Transverse colon (tissue), 4 donors: ENCODE measurements around the gene GPBP1L1. TPM values are rescaled to one million over a fixed set of nuclear protein-coding genes. Genes with fewer than 3 reads are reported as not detected.

Experiments used
- DNase-seq: peaks from one replicate; pipeline ENCODE4 v3.0.0-alpha.2; 2019
- H3K27ac ChIP-seq, 4 donors: fragments of 200-600 bp; sonication (generic); 2 replicates each; pipeline ENCODE4 v1.5.1; 2016 to 2018; ENCODE audit warnings: inconsistent platforms in 4 of 4
- H3K27me3 ChIP-seq: fragments of 200-600 bp; sonication (generic); 2 replicates; pipeline ENCODE4 v1.5.1; 2017; ENCODE audit warnings: inconsistent platforms
- H3K36me3 ChIP-seq, 4 donors: fragments of 200-600 bp; sonication (generic); 2 replicates each; pipeline ENCODE4 v1.5.1; 2017 to 2019; ENCODE audit warnings: inconsistent platforms in 4 of 4
- H3K4me1 ChIP-seq, 4 donors: fragments of 200-600 bp; sonication (generic); 2 replicates each; pipeline ENCODE4 v1.5.1; 2017 to 2020; ENCODE audit warnings: inconsistent platforms in 4 of 4
- H3K4me3 ChIP-seq, 4 donors: fragments of 200-600 bp; sonication (generic); 1 replicate in 1 of 4; 2 replicates in 3 of 4; pipeline versions ENCODE4 v1.5.1 to v1.6.1; 2017 to 2019; ENCODE audit warnings: inconsistent platforms in 4 of 4
- H3K9me3 ChIP-seq, 2 donors: fragments of 200-600 bp; sonication (generic); 2 replicates each; pipeline ENCODE4 v1.5.1; 2017 to 2019; ENCODE audit warnings: inconsistent platforms in 2 of 2
- CTCF ChIP-seq, 5 experiments: fragments of 200-600 bp in 3 of 5; fragments of 450-650 bp in 2 of 5; sonication (generic) in 3 of 5; IDR thresholded peaks; 1 replicate in 2 of 5; 2 replicates in 3 of 5; pipeline ENCODE4 v1.5.1; 2016 to 2017; ENCODE audit warnings: antibody characterized with exemption in 5 of 5, inconsistent platforms in 3 of 5, mild to moderate bottlenecking in 2 of 5, moderate library complexity in 1 of 5
- EP300 ChIP-seq: sonication (generic); formaldehyde crosslinking; IDR thresholded peaks from one replicate; pipeline ENCODE4 v1.6.1; 2017; ENCODE audit warnings: antibody characterized with exemption, low read depth
- POLR2A ChIP-seq: fragments of 450-650 bp; IDR thresholded peaks from one replicate; pipeline ENCODE4 v1.6.1; 2016; ENCODE audit warnings: antibody characterized with exemption, mild to moderate bottlenecking, moderate library complexity
- POLR2AphosphoS5 ChIP-seq, 3 donors: sonication (generic); formaldehyde crosslinking; IDR thresholded peaks; one replicate each; pipeline ENCODE4 v1.6.1; 2016; ENCODE audit warnings: antibody characterized with exemption in 3 of 3
- WGBS, 2 donors: methylation state at CpG; one replicate each; pipeline ENCODE4 v1.1.5; 2018; ENCODE audit warnings: low coverage in 1 of 2; 5-methylcytosine and 5-hydroxymethylcytosine counted together
- in situ Hi-C, 4 donors: fragments of 200-750 bp; cut with MboI; loops; one replicate each; pipeline versions ENCODE4 v1.15.0 to v1.15.1; 2017; ENCODE audit warnings: low sequenced_read_pairs in 3 of 4, low pct_ligation_motif_present in 1 of 4, low pct_unique_long_range_greater_than_20kb in 1 of 4
- intact Hi-C: fragments of 100-400 bp; cut with DNase I; formaldehyde crosslinking; loops from one replicate; pipeline ENCODE4 v1.15.1; 2023; ENCODE audit warnings: low total_unique reads
- total RNA-seq, 4 donors: library from RNA; depleted of rRNA; stranded (reverse); fragments of >200 nt; gene quantifications; one replicate each; pipeline ENCODE4 v1.1.0, GENCODE V29; 2016

The GPBP1L1 gene
- total RNA-seq, 4 donors from 2014 or later, result 162 to 284 (median 222) TPM

GRCh38 chr1:45586769-45587168 lies 99.6 kb downstream of the GPBP1L1 start:
- H3K27ac ChIP-seq, result peak overlapping the region in 1 of 4 donors; percentile 0
- H3K9me3 ChIP-seq, result no peaks in the 10 kb centered on the region
- intact Hi-C loops, result no loop called here
- in situ Hi-C loops, result no loop called here
- DNase-seq, result no peak
- TF ChIP-seq POLR2AphosphoS5 (IDR thresholded peaks at IDR 0.05), result no peak
- TF ChIP-seq EP300, result no peak
- no peak for TF ChIP-seq POLR2A
- no peak for TF ChIP-seq CTCF (IDR thresholded peaks at IDR 0.05)
- 51 to 75% methylated on average over 4 of the region's 4 CpGs for WGBS, 2 donors
- H3K36me3 ChIP-seq, result no peaks in the 10 kb centered on the region
- H3K4me3 ChIP-seq, result peak overlapping the region in 1 of 4 donors; percentile 81
- peaks cover 9 to 29% (median 19%) of the 10 kb centered on the region in 4 donors for H3K4me1 ChIP-seq
- H3K27me3 ChIP-seq, result no peaks in the 10 kb centered on the region

GRCh38 chr1:45585496-45586075 lies 100.7 kb downstream of the GPBP1L1 start:
- no peaks in the 10 kb centered on the region for H3K36me3 ChIP-seq
- H3K4me3 ChIP-seq, result peak overlapping the region in 3 of 4 donors; percentile 79 to 88 (median 81)
- H3K9me3 ChIP-seq, result no peaks in the 10 kb centered on the region
- H3K27ac ChIP-seq, result peak overlapping the region; percentile 93 to 100 (median 96)
- in situ Hi-C loops (no loop called here), intact Hi-C loops (no loop called here)
- peaks cover 9 to 29% (median 17%) of the 10 kb centered on the region in 4 donors for H3K4me1 ChIP-seq
- WGBS, 2 donors, result 0 to 23% methylated on average over 1 to 7 of the region's 7 CpGs
- H3K27me3 ChIP-seq, result no peaks in the 10 kb centered on the region
- TF ChIP-seq POLR2AphosphoS5 (IDR thresholded peaks at IDR 0.05) (no peak), CTCF (IDR thresholded peaks at IDR 0.05) (no peak), EP300 (no peak), POLR2A (no peak)
- no peak for DNase-seq

GRCh38 chr1:45585110-45585426 lies 101.3 kb downstream of the GPBP1L1 start:
- TF ChIP-seq CTCF (IDR thresholded peaks at IDR 0.05) (no peak), EP300 (no peak), POLR2A (no peak), POLR2AphosphoS5 (IDR thresholded peaks at IDR 0.05) (no peak)
- WGBS, 2 donors, result 0 to 3% methylated on average over 4 to 5 of the region's 5 CpGs
- H3K9me3 ChIP-seq, result no peaks in the 10 kb centered on the region
- in situ Hi-C loops, result no loop called here
- peak overlapping the region; percentile 93 to 100 (median 96) for H3K27ac ChIP-seq
- peaks cover 9 to 29% (median 17%) of the 10 kb centered on the region in 4 donors for H3K4me1 ChIP-seq
- no peak for DNase-seq
- intact Hi-C loops, result no loop called here
- H3K27me3 ChIP-seq, result no peaks in the 10 kb centered on the region
- no peaks in the 10 kb centered on the region for H3K36me3 ChIP-seq
- peak overlapping the region; percentile 79 to 100 (median 84) for H3K4me3 ChIP-seq

- Histone ChIP-seq H3K36me3 (no peaks in the 10 kb centered on the region), H3K4me3 (peak overlapping the region; percentile 79 to 100 (median 84)), H3K4me1 (peaks cover 9 to 29% (median 17%) of the 10 kb centered on the region in 4 donors), H3K9me3 (no peaks in the 10 kb centered on the region), H3K27me3 (no peaks in the 10 kb centered on the region), H3K27ac (peak overlapping the region; percentile 93 to 100 (median 96))
- WGBS, 2 donors, result 1% methylated on average over 56 of the region's 59 CpGs; no CpG with 5 or more reads in 1 of the 2 donors
- in situ Hi-C loops (no loop called here), intact Hi-C loops (no loop called here)
- TF ChIP-seq POLR2A, result no peak
- TF ChIP-seq CTCF (IDR thresholded peaks at IDR 0.05), result no peak
- peak in 1 of 3 donors; percentile 46 for TF ChIP-seq POLR2AphosphoS5 (IDR thresholded peaks at IDR 0.05)
- TF ChIP-seq EP300, result no peak
- peak; percentile 92 for DNase-seq
These were observed 101.8 kb downstream of the GPBP1L1 start for GRCh38 chr1:45584351-45585109.
